Measurements from ENCODE around the gene YDJC. TPM values are rescaled to one million over a fixed set of nuclear protein-coding genes. Genes with fewer than 3 reads are reported as not detected.

YDJC gene
- total and polyA plus RNA-seq, 9 of the 15 experiments (the other 6 are each of a cell fraction or from before 2014, with no cell fraction given) = 13.5 to 871 (median 164) TPM

DNA sequence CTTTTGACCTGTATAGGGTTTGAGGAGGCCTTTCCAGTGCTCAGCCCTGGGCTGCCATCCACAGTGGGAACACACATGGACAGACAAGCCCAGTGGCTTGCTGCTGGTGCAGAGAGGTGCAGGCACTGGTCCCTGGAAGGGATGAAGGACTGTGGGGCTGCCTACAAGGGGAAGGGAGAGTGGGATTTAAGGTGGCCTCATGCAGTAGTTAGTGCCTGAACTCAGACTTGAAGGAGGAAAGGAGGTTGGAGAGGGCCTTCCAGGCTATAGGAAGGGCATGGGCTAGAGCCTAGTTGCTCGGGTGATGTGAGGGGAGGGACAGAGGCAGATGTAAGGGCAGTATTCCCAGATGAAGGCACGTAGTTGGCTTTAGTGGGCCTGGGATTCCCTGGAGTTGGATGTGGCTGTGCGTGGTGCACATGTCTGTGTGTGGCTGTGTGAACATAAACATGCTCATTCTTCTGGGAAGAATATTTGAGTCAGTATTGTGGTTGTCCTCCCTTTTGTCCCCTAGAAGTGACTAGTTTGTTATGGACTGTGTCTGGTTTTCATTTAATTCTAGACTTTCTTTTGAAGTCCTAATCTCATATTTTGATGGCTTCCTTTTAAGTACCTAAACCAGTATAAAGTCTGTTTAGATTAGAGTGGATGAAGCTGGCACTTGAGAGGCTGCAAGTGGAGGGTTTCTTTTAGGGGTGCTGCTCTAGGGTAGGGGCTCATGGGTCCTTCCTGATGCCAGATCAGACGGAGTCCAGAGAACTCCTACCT lies 18.4 kb downstream of the YDJC start (continued):
- TF ChIP-seq, protein P1, sequence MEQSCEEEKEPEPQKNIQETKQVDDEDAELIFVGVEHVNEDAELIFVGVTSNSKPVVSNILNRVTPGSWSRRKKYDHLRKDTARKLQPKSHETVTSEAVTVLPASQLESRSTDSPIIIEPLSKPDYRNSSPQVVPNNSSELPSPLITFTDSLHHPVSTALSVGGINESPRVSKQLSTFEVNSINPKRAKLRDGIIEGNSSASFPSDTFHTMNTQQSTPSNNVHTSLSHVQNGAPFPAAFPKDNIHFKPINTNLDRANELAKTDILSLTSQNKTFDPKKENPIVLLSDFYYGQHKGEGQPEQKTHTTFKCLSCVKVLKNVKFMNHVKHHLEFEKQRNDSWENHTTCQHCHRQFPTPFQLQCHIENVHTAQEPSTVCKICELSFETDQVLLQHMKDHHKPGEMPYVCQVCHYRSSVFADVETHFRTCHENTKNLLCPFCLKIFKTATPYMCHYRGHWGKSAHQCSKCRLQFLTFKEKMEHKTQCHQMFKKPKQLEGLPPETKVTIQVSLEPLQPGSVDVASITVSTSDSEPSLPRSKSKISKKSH (CRISPR knock-in tag; IDR thresholded peaks at IDR 0.05) = no peak
- TF ChIP-seq STAT5A (IDR thresholded peaks at IDR 0.05; ENCODE audit: borderline replicate concordance, low read length) (no peak), NFYB (IDR thresholded peaks at IDR 0.05; ENCODE audit: extremely low read depth, insufficient read length) (no peak), ZKSCAN1 (IDR thresholded peaks at IDR 0.05; ENCODE audit: low read depth, low read length) (no peak), BRD9 (IDR thresholded peaks at IDR 0.05; ENCODE audit: low read depth, partially characterized antibody) (no peak), GTF2F1 (IDR thresholded peaks at IDR 0.05; ENCODE audit: low read depth, low read length) (0 out of 2 replicates have a peak, but pooled peaks have one; percentile 18), ZNF449 (CRISPR knock-in tag; IDR thresholded peaks at IDR 0.05) (no peak), SETDB1 (IDR thresholded peaks at IDR 0.05; ENCODE audit: low read length) (no peak), SREBF1 (IDR thresholded peaks at IDR 0.05; ENCODE audit: borderline replicate concordance, low read depth, low read length) (no peak), SUPT5H (IDR thresholded peaks at IDR 0.05) (no peak), ARNT (IDR thresholded peaks at IDR 0.05) (no peak), SMAD4 (CRISPR knock-in tag; conservative IDR thresholded peaks at IDR 0.05) (no peak), NFIC (IDR thresholded peaks at IDR 0.05) (no peak), ZNF12 (CRISPR knock-in tag; IDR thresholded peaks at IDR 0.05) (no peak), FOXK1 (CRISPR knock-in tag; IDR thresholded peaks at IDR 0.05; ENCODE audit: borderline replicate concordance) (peak; percentile 82)
- TF ChIP-seq, protein P2, sequence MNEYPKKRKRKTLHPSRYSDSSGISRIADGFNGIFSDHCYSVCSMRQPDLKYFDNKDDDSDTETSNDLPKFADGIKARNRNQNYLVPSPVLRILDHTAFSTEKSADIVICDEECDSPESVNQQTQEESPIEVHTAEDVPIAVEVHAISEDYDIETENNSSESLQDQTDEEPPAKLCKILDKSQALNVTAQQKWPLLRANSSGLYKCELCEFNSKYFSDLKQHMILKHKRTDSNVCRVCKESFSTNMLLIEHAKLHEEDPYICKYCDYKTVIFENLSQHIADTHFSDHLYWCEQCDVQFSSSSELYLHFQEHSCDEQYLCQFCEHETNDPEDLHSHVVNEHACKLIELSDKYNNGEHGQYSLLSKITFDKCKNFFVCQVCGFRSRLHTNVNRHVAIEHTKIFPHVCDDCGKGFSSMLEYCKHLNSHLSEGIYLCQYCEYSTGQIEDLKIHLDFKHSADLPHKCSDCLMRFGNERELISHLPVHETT (CRISPR knock-in tag; conservative IDR thresholded peaks at IDR 0.05 in 1 of 2, IDR thresholded peaks at IDR 0.05 in 1 of 2) = peak in 1 of 2 experiments; percentile 95; a peak in 2 of 4 replicates
- TF ChIP-seq, protein P3, sequence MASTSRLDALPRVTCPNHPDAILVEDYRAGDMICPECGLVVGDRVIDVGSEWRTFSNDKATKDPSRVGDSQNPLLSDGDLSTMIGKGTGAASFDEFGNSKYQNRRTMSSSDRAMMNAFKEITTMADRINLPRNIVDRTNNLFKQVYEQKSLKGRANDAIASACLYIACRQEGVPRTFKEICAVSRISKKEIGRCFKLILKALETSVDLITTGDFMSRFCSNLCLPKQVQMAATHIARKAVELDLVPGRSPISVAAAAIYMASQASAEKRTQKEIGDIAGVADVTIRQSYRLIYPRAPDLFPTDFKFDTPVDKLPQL (IDR thresholded peaks at IDR 0.05; ENCODE audit: extremely low read depth, insufficient read length) = no peak
- TF ChIP-seq, protein P4, sequence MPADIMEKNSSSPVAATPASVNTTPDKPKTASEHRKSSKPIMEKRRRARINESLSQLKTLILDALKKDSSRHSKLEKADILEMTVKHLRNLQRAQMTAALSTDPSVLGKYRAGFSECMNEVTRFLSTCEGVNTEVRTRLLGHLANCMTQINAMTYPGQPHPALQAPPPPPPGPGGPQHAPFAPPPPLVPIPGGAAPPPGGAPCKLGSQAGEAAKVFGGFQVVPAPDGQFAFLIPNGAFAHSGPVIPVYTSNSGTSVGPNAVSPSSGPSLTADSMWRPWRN (IDR thresholded peaks at IDR 0.05; ENCODE audit: low read depth) = no peak
- TF ChIP-seq, protein P5, sequence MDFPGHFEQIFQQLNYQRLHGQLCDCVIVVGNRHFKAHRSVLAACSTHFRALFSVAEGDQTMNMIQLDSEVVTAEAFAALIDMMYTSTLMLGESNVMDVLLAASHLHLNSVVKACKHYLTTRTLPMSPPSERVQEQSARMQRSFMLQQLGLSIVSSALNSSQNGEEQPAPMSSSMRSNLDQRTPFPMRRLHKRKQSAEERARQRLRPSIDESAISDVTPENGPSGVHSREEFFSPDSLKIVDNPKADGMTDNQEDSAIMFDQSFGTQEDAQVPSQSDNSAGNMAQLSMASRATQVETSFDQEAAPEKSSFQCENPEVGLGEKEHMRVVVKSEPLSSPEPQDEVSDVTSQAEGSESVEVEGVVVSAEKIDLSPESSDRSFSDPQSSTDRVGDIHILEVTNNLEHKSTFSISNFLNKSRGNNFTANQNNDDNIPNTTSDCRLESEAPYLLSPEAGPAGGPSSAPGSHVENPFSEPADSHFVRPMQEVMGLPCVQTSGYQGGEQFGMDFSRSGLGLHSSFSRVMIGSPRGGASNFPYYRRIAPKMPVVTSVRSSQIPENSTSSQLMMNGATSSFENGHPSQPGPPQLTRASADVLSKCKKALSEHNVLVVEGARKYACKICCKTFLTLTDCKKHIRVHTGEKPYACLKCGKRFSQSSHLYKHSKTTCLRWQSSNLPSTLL (IDR thresholded peaks at IDR 0.05) = no peak

All from K562 (cell line).